ENCODE results near the gene AUH. TPM values are rescaled to one million over a fixed set of nuclear protein-coding genes. Genes with fewer than 3 reads are reported as not detected.

AUH gene
- total RNA-seq, 6 donors from 2014 or later: 13.7 to 38.5 (median 24.4) TPM

- H3K27me3 ChIP-seq: no peaks in the 10 kb centered on the region
- 83 to 89% methylated on average over 3 of the region's 3 CpGs for WGBS, 2 donors
- H3K9me3 ChIP-seq: no peaks in the 10 kb centered on the region
- H3K4me3 ChIP-seq: no peak overlapping the region
- ATAC-seq (ENCODE audit: low FRiP score in 2 of 2): no peak
- no peak for TF ChIP-seq POLR2A (IDR thresholded peaks at IDR 0.05)
- no peak for TF ChIP-seq CTCF (IDR thresholded peaks at IDR 0.05)
- no peak for TF ChIP-seq EP300 (IDR thresholded peaks at IDR 0.05)
- no peak overlapping the region for H3K27ac ChIP-seq
- DNase-seq: no peak
- H3K4me1 ChIP-seq: no peaks in the 10 kb centered on the region
- peaks cover 0 to 16% (median 11%) of the 10 kb centered on the region in 4 donors for H3K36me3 ChIP-seq
Measured at GRCh38 chr9:91349115-91349555, 12.6 kb downstream of the AUH start.

GRCh38 chr9:91348191-91348807, 13.4 kb downstream of the AUH start:
- Histone ChIP-seq H3K9me3 (no peaks in the 10 kb centered on the region), H3K4me3 (no peak overlapping the region), H3K27me3 (no peaks in the 10 kb centered on the region), H3K27ac (no peak overlapping the region), H3K4me1 (no peaks in the 10 kb centered on the region), H3K36me3 (peaks cover 2 to 15% (median 10%) of the 10 kb centered on the region in 4 donors)
- ATAC-seq (ENCODE audit: low FRiP score in 2 of 2) (no peak), DNase-seq (no peak)
- 80 to 83% methylated on average over 6 of the region's 6 CpGs for WGBS, 2 donors
- TF ChIP-seq POLR2A (IDR thresholded peaks at IDR 0.05): no peak
- TF ChIP-seq POLR2AphosphoS5 (IDR thresholded peaks at IDR 0.05): no peak
- no peak for TF ChIP-seq CTCF (IDR thresholded peaks at IDR 0.05)
- no peak for TF ChIP-seq EP300 (IDR thresholded peaks at IDR 0.05)

GRCh38 chr9:91347377-91347776, 14.3 kb downstream of the AUH start:
- no peak overlapping the region for H3K4me3 ChIP-seq
- H3K4me1 ChIP-seq: no peaks in the 10 kb centered on the region
- H3K27ac ChIP-seq: no peak overlapping the region
- no peaks in the 10 kb centered on the region for H3K9me3 ChIP-seq
- no peaks in the 10 kb centered on the region for H3K27me3 ChIP-seq
- ATAC-seq (ENCODE audit: low FRiP score in 2 of 2) (no peak), DNase-seq (no peak)
- TF ChIP-seq EP300 (IDR thresholded peaks at IDR 0.05): no peak
- TF ChIP-seq CTCF (IDR thresholded peaks at IDR 0.05): no peak
- TF ChIP-seq POLR2A (IDR thresholded peaks at IDR 0.05): no peak
- no peak for TF ChIP-seq POLR2AphosphoS5 (IDR thresholded peaks at IDR 0.05)
- peaks cover 2 to 19% (median 8%) of the 10 kb centered on the region in 4 donors for H3K36me3 ChIP-seq

- Histone ChIP-seq H3K27ac (no peak overlapping the region), H3K4me1 (no peaks in the 10 kb centered on the region), H3K27me3 (no peaks in the 10 kb centered on the region), H3K4me3 (no peak overlapping the region), H3K9me3 (no peaks in the 10 kb centered on the region), H3K36me3 (peaks cover 2 to 20% (median 7%) of the 10 kb centered on the region in 4 donors)
- no peak for DNase-seq
- WGBS, 2 donors: 95 to 100% methylated on average over 1 of the region's 1 CpG
- no peak for ATAC-seq (ENCODE audit: low FRiP score in 2 of 2)
- TF ChIP-seq EP300 (IDR thresholded peaks at IDR 0.05) (no peak), POLR2A (IDR thresholded peaks at IDR 0.05) (no peak), POLR2AphosphoS5 (IDR thresholded peaks at IDR 0.05) (no peak), CTCF (IDR thresholded peaks at IDR 0.05) (no peak)
Measured at GRCh38 chr9:91346644-91347043, 15.1 kb downstream of the AUH start.

GRCh38 chr9:91345978-91346377, 15.7 kb downstream of the AUH start:
- H3K4me1 ChIP-seq: peaks cover 0 to 5% (median under 1%) of the 10 kb centered on the region in 4 donors
- no peak overlapping the region for H3K4me3 ChIP-seq
- no peaks in the 10 kb centered on the region for H3K27me3 ChIP-seq
- DNase-seq (no peak), ATAC-seq (ENCODE audit: low FRiP score in 2 of 2) (no peak)
- TF ChIP-seq POLR2A (IDR thresholded peaks at IDR 0.05) (no peak), EP300 (IDR thresholded peaks at IDR 0.05) (no peak), CTCF (IDR thresholded peaks at IDR 0.05) (no peak), POLR2AphosphoS5 (IDR thresholded peaks at IDR 0.05) (no peak)
- H3K27ac ChIP-seq: no peak overlapping the region
- peaks cover 2 to 20% (median 6%) of the 10 kb centered on the region in 4 donors for H3K36me3 ChIP-seq
- H3K9me3 ChIP-seq: no peaks in the 10 kb centered on the region
- WGBS, 2 donors: 84 to 94% methylated on average over 4 of the region's 4 CpGs
